PC-9 (cell line): ENCODE measurements around the gene CTAG2. TPM values are rescaled to one million over a fixed set of nuclear protein-coding genes. Genes with fewer than 3 reads are reported as not detected.
"Not testable (repeated sequence)": the region's sequence is repeated elsewhere in the genome, so short reads cannot be mapped to it uniquely, and the experiment has no call there.

Source experiments
- BruUV-seq: library from RNA; stranded (reverse); fragments of 400-500 nt; replicated peaks from 2 replicates; lab custom pipeline; 2021; lab: Mats Ljungman, UMichigan
- CTCF ChIA-PET: fragments of 300-600 bp; sonication (Branson Sonifier 250); formaldehyde crosslinking; loops from one replicate; lab custom pipeline; 2022; ENCODE audit warnings: antibody characterized with exemption; lab: Charles Lee
- POLR2A ChIA-PET: fragments of 300-600 bp; sonication (Branson Sonifier 250); formaldehyde crosslinking; loops from one replicate; lab custom pipeline; 2022; ENCODE audit warnings: antibody characterized with exemption; ENCODE audit not compliant: unreplicated experiment; lab: Charles Lee
- DNase-seq, 2 experiments: peaks; one replicate each; pipeline versions ENCODE4 v3.0.0 to v3.0.0-alpha.2; 2015 to 2022; ENCODE audit warnings: mixed read lengths in 1 of 2
- H2AFZ ChIP-seq: fragments of 200-600 bp; sonication (generic); 2 replicates; pipeline ENCODE4 v1.8.1; 2017; ENCODE audit warnings: antibody characterized with exemption
- H3F3A ChIP-seq: fragments of 200-600 bp; sonication (generic); 2 replicates; pipeline ENCODE4 v1.8.1; 2017; ENCODE audit warnings: antibody characterized with exemption, mild to moderate bottlenecking, low read depth; ENCODE audit not compliant: insufficient read depth
- H3K27ac ChIP-seq: fragments of 200-600 bp; sonication (generic); 2 replicates; pipeline ENCODE4 v1.6.1; 2016; ENCODE audit warnings: mixed run types
- H3K27me3 ChIP-seq: fragments of 200-600 bp; sonication (generic); 2 replicates; pipeline ENCODE4 v1.6.1; 2016; ENCODE audit warnings: low read depth, mixed run types; ENCODE audit not compliant: insufficient read depth
- H3K36me3 ChIP-seq: fragments of 200-600 bp; sonication (generic); 2 replicates; pipeline ENCODE4 v1.6.1; 2016; ENCODE audit warnings: low read depth, mixed run types
- H3K4me1 ChIP-seq: fragments of 200-600 bp; sonication (generic); replicated peaks from 2 replicates; pipeline ENCODE4 v1.6.1; 2016; ENCODE audit warnings: mixed run types; ENCODE audit not compliant: insufficient read depth
- H3K4me2 ChIP-seq: fragments of 200-600 bp; sonication (generic); 2 replicates; pipeline ENCODE4 v1.6.1; 2017; ENCODE audit warnings: mixed run types
- H3K4me3 ChIP-seq: fragments of 200-600 bp; sonication (generic); 2 replicates; pipeline ENCODE4 v1.6.1; 2016; ENCODE audit warnings: mixed run types
- H3K79me2 ChIP-seq: fragments of 200-600 bp; sonication (generic); 2 replicates; pipeline ENCODE4 v1.6.1; 2017; ENCODE audit warnings: low read depth, mixed run types
- H3K9me2 ChIP-seq: fragments of 200-600 bp; sonication (generic); 2 replicates; pipeline ENCODE4 v1.8.1; 2017; ENCODE audit warnings: mild to moderate bottlenecking; ENCODE audit not compliant: insufficient read depth
- H3K9me3 ChIP-seq: fragments of 200-600 bp; sonication (generic); 2 replicates; pipeline ENCODE4 v1.8.1; 2016; ENCODE audit warnings: low read depth; ENCODE audit not compliant: insufficient read depth
- H4K20me1 ChIP-seq: fragments of 200-600 bp; sonication (generic); 2 replicates; pipeline ENCODE4 v1.8.1; 2017; ENCODE audit not compliant: insufficient read depth
- EZH2 ChIP-seq: fragments of 200-600 bp; sonication (generic); IDR thresholded peaks from 2 replicates; pipeline ENCODE4 v1.8.0; 2017; ENCODE audit warnings: antibody characterized with exemption, low read depth
- intact Hi-C: fragments of 100-400 bp; cut with micrococcal nuclease; formaldehyde crosslinking; loops from one replicate; pipeline ENCODE4 v1.10.0; 2022; ENCODE audit not compliant: unreplicated experiment
- total RNA-seq: library from RNA; stranded (reverse); gene quantifications from 2 replicates; pipeline ENCODE4 v1.2.3, GENCODE V29; 2021
- TF ChIP-seq, protein P1 (sequence below): fragments of 200-600 bp; sonication (generic); conservative IDR thresholded peaks from 2 replicates; pipeline ENCODE4 v1.6.1; 2017; ENCODE audit warnings: mixed run types, antibody characterized with exemption, mild to moderate bottlenecking, moderate library complexity

Gene CTAG2
- total RNA-seq, 1 experiment from 2014 or later, result not detected

DNA sequence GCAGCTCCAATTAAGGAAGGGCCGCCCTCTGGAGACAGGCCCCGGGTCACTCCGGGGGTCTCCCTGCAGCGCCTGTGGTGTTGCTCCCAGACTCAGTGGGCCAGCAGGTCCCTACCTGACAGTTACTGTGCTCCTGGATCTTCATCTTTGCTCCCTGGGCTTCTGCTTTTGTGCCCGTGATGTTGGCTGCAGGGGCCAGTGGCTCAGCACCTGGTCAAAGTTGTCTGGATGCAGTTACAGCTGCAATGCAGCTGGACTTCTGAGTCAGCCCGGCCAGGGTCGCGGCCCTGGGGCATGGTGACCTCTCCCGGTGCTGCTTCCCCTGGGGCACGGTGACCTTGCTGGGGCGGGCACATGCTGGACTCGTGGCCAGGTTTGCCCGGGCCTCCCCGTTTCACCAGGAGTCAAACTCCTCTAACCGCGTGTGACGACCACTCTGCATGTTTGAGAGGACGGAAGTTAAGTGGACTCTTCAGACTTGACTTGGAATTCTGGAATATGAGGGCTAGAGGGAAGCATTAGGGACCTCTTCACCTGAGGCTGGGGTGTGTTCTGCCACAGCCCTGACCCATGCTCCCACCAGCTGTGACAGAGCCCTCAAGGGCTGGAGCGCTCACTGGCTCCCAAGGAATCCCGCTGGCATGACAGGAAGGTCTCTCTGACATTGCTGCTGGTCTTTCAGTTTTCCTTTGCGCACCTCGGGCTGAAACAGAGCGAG is 3.7 kb downstream of the CTAG2 start:
- H4K20me1 ChIP-seq, result no peaks in the 10 kb centered on the region
- H3K79me2 ChIP-seq, result no peaks in the 10 kb centered on the region
- TF ChIP-seq, protein P1, sequence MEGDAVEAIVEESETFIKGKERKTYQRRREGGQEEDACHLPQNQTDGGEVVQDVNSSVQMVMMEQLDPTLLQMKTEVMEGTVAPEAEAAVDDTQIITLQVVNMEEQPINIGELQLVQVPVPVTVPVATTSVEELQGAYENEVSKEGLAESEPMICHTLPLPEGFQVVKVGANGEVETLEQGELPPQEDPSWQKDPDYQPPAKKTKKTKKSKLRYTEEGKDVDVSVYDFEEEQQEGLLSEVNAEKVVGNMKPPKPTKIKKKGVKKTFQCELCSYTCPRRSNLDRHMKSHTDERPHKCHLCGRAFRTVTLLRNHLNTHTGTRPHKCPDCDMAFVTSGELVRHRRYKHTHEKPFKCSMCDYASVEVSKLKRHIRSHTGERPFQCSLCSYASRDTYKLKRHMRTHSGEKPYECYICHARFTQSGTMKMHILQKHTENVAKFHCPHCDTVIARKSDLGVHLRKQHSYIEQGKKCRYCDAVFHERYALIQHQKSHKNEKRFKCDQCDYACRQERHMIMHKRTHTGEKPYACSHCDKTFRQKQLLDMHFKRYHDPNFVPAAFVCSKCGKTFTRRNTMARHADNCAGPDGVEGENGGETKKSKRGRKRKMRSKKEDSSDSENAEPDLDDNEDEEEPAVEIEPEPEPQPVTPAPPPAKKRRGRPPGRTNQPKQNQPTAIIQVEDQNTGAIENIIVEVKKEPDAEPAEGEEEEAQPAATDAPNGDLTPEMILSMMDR, result no peak
- TF ChIP-seq EZH2, result no peak
- peaks cover 17% of the 10 kb centered on the region; the same call in 1 of the 2 replicates for H3K27me3 ChIP-seq
- H3K4me2 ChIP-seq, result no peak overlapping the region
- H3K4me3 ChIP-seq, result no peak overlapping the region
- ChIA-PET CTCF (no interaction called here), POLR2A (interaction anchor here (0.6 kb wide), 1 partner anchor 159 kb away, joined by 4 read pairs; no protein-coding TSS in a partner anchor)
- no peaks in the 10 kb centered on the region for H3K36me3 ChIP-seq
- H3K9me3 ChIP-seq, result no peaks in the 10 kb centered on the region
- no peak overlapping the region for H3K27ac ChIP-seq
- no TSS peak for BruUV-seq
- H3K4me1 ChIP-seq, result no peaks in the 10 kb centered on the region
- H3F3A ChIP-seq, result no peaks in the 10 kb centered on the region
- no peak overlapping the region for H2AFZ ChIP-seq
- H3K9me2 ChIP-seq, result no peaks in the 10 kb centered on the region
- intact Hi-C loops, result no loop called here
- DNase-seq, result no peak

DNA sequence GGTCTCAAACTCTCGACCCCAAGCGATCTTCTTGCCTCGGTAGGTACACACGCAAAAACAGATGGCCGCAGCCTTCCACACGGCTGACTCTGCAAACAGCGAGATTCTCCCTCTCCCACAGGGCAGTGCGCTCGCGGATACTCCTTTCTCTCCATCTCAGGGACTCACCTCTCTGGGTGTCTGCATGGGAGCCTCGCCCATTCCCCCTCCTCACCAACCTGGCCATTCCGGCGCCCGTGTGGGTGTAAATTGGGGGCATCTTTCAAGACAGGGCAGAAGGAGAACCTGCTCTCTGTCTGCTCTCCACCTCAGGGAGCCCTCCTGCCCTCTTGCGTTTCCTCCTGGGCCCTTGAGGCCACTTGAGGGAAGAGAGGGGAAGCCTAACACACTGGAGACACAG is 4.4 kb downstream of the CTAG2 start:
- BruUV-seq, result no TSS peak
- no peaks in the 10 kb centered on the region for H3K9me2 ChIP-seq
- ChIA-PET CTCF (no interaction called here), POLR2A (interaction anchor here (0.6 kb wide), 1 partner anchor 158 kb away, joined by 4 read pairs; no protein-coding TSS in a partner anchor)
- H3K9me3 ChIP-seq, result no peaks in the 10 kb centered on the region
- H3K36me3 ChIP-seq, result no peaks in the 10 kb centered on the region
- peaks cover 17% of the 10 kb centered on the region; the same call in 1 of the 2 replicates for H3K27me3 ChIP-seq
- H2AFZ ChIP-seq, result no peak overlapping the region
- no peaks in the 10 kb centered on the region for H3K79me2 ChIP-seq
- no peak overlapping the region for H3K27ac ChIP-seq
- intact Hi-C loops, result no loop called here
- DNase-seq, result no peak
- no peaks in the 10 kb centered on the region for H4K20me1 ChIP-seq
- H3K4me2 ChIP-seq, result no peak overlapping the region
- no peaks in the 10 kb centered on the region for H3K4me1 ChIP-seq
- no peaks in the 10 kb centered on the region for H3F3A ChIP-seq
- TF ChIP-seq EZH2, result no peak
- TF ChIP-seq, protein P1, result no peak
- H3K4me3 ChIP-seq, result no peak overlapping the region

DNA sequence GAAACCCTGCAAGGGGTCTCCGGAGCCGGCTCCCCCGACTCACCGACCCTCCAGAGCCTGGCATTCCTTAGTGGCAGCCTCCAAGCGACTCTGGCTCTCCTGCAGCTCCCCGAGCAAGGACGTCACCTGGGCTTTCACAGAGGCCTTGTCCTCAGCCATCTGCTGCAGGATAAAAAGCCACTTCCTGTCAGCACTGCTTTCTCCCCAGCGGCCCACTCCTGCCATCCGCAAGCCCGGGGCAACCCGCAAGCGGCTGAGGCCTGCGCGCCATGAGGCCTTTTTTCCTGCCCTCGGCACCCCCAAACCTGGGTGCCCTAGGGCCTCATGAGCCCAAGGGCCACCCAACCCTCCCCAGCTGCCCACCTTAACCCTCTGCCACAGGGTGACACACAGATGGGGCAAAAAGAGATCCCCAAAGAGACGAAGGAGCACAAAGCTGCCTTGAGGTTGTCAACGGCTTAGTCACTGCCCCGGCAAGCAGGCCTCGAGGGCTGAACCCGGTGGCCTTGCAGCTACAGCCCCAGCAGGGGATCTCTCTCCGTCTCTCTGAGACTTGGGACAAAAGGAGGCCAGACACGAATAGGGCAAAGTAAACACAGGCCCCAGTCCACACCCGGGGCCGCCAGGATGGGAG is 7.5 kb downstream of the CTAG2 start:
- BruUV-seq, H3K27ac ChIP-seq, POLR2A ChIA-PET, H3K4me2 ChIP-seq, H3K36me3 ChIP-seq, H3K4me3 ChIP-seq, H3F3A ChIP-seq, H4K20me1 ChIP-seq, intact Hi-C loops, H3K4me1 ChIP-seq, H3K9me2 ChIP-seq, CTCF ChIA-PET, H2AFZ ChIP-seq, H3K79me2 ChIP-seq, H3K9me3 ChIP-seq, DNase-seq: not testable (repeated sequence)
- peaks cover 13% of the 10 kb centered on the region; the same call in 1 of the 2 replicates for H3K27me3 ChIP-seq

DNA sequence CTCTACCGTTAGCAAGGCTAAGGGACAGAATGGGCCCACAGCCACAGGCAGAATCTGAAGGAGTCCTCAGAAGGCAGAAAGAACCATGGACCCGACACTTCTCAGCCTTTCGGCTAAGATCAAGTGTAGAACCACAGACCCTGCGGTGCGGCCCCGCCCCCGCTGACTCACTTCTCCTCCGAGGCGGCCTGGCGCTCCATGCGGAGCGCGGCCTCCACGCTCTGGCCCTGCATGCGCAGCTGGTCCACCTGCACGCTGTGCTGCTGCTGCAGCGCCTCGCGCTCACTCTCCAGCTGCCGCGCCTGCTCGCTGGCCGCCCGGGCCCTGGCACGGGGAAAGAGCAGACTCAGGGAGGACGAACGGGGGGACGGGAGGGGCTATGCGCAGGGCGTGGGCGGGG is 9.7 kb downstream of the CTAG2 start:
- H2AFZ ChIP-seq, H3K27ac ChIP-seq, H3K4me1 ChIP-seq, H3K79me2 ChIP-seq, H3K4me3 ChIP-seq, POLR2A ChIA-PET, H3K9me3 ChIP-seq, DNase-seq, H3K36me3 ChIP-seq, CTCF ChIA-PET, intact Hi-C loops, H3K9me2 ChIP-seq, BruUV-seq, H3F3A ChIP-seq, H3K27me3 ChIP-seq, H3K4me2 ChIP-seq, H4K20me1 ChIP-seq: not testable (repeated sequence)

DNA sequence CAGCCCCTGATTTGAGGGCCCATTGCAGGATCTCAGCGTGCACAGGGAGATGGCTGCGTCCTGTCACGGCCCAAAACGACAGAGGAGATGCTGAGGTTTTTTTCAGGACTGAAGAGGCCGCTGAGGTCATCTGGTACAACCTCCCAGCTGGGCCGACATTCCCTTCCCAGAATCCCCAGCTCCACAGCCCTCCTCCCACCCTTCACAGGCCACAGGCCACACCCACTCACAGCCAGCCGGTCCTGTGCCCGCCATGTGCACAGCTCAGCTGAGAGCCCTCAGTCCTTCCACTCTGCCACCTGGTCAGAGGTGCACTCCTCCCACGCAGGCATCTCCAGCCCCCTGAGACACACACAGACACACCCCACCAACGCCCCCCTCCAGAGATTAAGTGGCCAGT is 11.6 kb downstream of the CTAG2 start:
- H3K9me2 ChIP-seq, CTCF ChIA-PET, intact Hi-C loops, H3K27me3 ChIP-seq, H3K4me1 ChIP-seq, DNase-seq, H3K4me2 ChIP-seq, H3K9me3 ChIP-seq, POLR2A ChIA-PET, H3K36me3 ChIP-seq, H3F3A ChIP-seq, H3K27ac ChIP-seq, H4K20me1 ChIP-seq, H3K4me3 ChIP-seq, BruUV-seq, H3K79me2 ChIP-seq, H2AFZ ChIP-seq: not testable (repeated sequence)

DNA sequence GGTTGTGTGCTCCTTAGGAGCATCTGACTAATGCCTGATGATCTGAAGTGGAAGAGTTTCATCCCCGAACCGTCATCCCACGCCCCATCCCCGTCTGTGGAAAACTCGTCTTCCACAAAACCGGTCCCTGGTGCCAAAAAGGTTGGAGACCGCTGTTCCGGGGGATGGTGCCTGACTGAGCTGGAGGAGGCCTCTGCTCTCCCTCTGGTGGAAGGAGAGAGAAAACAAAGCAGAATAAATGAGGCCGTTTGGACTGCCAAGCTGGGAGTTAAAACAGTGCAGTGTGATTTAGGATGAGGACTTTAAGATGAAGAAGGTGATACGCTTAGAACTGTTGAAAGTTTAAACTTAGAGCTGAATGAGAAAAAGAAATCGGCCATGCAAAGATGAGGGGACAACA is 19.7 kb downstream of the CTAG2 start:
- H3F3A ChIP-seq, CTCF ChIA-PET, H3K4me1 ChIP-seq, POLR2A ChIA-PET, H3K27ac ChIP-seq, H2AFZ ChIP-seq, H3K4me2 ChIP-seq, H3K4me3 ChIP-seq, H3K9me2 ChIP-seq, H3K79me2 ChIP-seq, DNase-seq, BruUV-seq, H3K36me3 ChIP-seq, H4K20me1 ChIP-seq, intact Hi-C loops, H3K27me3 ChIP-seq, H3K9me3 ChIP-seq: not testable (repeated sequence)
